ENCODE results near the gene LDLRAD4.
"Not testable (repeated sequence)": the region's sequence is repeated elsewhere in the genome, so short reads cannot be mapped to it uniquely, and the experiment has no call there.

The LDLRAD4 gene

GRCh38 chr18:13589943-13590342, 371.4 kb downstream of the LDLRAD4 start:
- DNase-seq (ENCODE audit: low spot score), result no peak

- no peak for DNase-seq (ENCODE audit: low spot score)
Measured at GRCh38 chr18:13592246-13592645, 373.7 kb downstream of the LDLRAD4 start.

- DNase-seq (ENCODE audit: low spot score), result no peak
Measured at GRCh38 chr18:13594551-13594950, 376.0 kb downstream of the LDLRAD4 start.

- no peak for DNase-seq (ENCODE audit: low spot score)
Measured at GRCh38 chr18:13597068-13597467, 378.5 kb downstream of the LDLRAD4 start.

- DNase-seq (ENCODE audit: low spot score), result no peak
Measured at GRCh38 chr18:13598591-13598990, 380.0 kb downstream of the LDLRAD4 start.

- DNase-seq (ENCODE audit: low spot score), result no peak
Measured at GRCh38 chr18:13599031-13599430, 380.5 kb downstream of the LDLRAD4 start.

- DNase-seq (ENCODE audit: low spot score), result no peak
Measured at GRCh38 chr18:13603304-13604019, 384.9 kb downstream of the LDLRAD4 start.

- no peak for DNase-seq (ENCODE audit: low spot score)
Measured at GRCh38 chr18:13604786-13605185, 386.2 kb downstream of the LDLRAD4 start.

GRCh38 chr18:13605477-13605876, 386.9 kb downstream of the LDLRAD4 start:
- no peak for DNase-seq (ENCODE audit: low spot score)

GRCh38 chr18:13605901-13606300, 387.3 kb downstream of the LDLRAD4 start:
- DNase-seq (ENCODE audit: low spot score), result no peak

GRCh38 chr18:13606604-13607254, 388.2 kb downstream of the LDLRAD4 start:
- no peak for DNase-seq (ENCODE audit: low spot score)

GRCh38 chr18:13608024-13608562, 389.5 kb downstream of the LDLRAD4 start:
- not testable (repeated sequence) for DNase-seq (ENCODE audit: low spot score)

GRCh38 chr18:13608791-13609532, 390.4 kb downstream of the LDLRAD4 start:
- DNase-seq (ENCODE audit: low spot score), result no peak

GRCh38 chr18:13610555-13611141, 392.1 kb downstream of the LDLRAD4 start:
- no peak for DNase-seq (ENCODE audit: low spot score)

GRCh38 chr18:13611142-13611600, 392.6 kb downstream of the LDLRAD4 start:
- no peak for DNase-seq (ENCODE audit: low spot score)

GRCh38 chr18:13611601-13612195, 393.1 kb downstream of the LDLRAD4 start:
- DNase-seq (ENCODE audit: low spot score), result no peak

- DNase-seq (ENCODE audit: low spot score), result no peak
Measured at GRCh38 chr18:13612196-13612997, 393.8 kb downstream of the LDLRAD4 start.

GRCh38 chr18:13613099-13613498, 394.5 kb downstream of the LDLRAD4 start:
- no peak for DNase-seq (ENCODE audit: low spot score)

GRCh38 chr18:13613591-13614501, 395.3 kb downstream of the LDLRAD4 start:
- no peak for DNase-seq (ENCODE audit: low spot score)
